GM10248 (cell line): ENCODE measurements around the gene WIPF3.

Experiments used
- CTCF ChIA-PET: fragments of 300-600 bp; sonication (Branson Sonifier 250); formaldehyde crosslinking; extraction: SDS; loops from one replicate; lab custom pipeline; 2021; ENCODE audit warnings: antibody characterized with exemption; lab: Yijun Ruan, JAX
- POLR2A ChIA-PET: fragments of 350-650 bp; sonication (Branson Sonifier 250); formaldehyde crosslinking; extraction: SDS; loops from one replicate; lab custom pipeline; 2020; ENCODE audit warnings: antibody characterized with exemption; lab: Yijun Ruan, JAX
- DNase-seq: peaks from one replicate; pipeline ENCODE4 v3.0.0; 2012; ENCODE audit errors: extremely low spot score
- CTCF ChIP-seq: IDR thresholded peaks from 2 replicates; pipeline ENCODE4 v1.5.1; 2012; ENCODE audit warnings: mild to moderate bottlenecking, low read depth; ENCODE audit errors: extremely low read depth, missing control alignments, control extremely low read depth

The WIPF3 gene

GRCh38 chr7:29779017-29779416 is 27.3 kb upstream of the WIPF3 start:
- POLR2A ChIA-PET: no interaction called here
- TF ChIP-seq CTCF: no peak
- CTCF ChIA-PET: interaction anchor here (1.6 kb wide), 1 partner anchor 14 kb away, joined by 4 read pairs; no protein-coding TSS in a partner anchor

GRCh38 chr7:29780346-29780745 is 26.0 kb upstream of the WIPF3 start:
- CTCF ChIA-PET: no interaction called here
- DNase-seq: no peak
- POLR2A ChIA-PET: no interaction called here
- no peak for TF ChIP-seq CTCF

More at GRCh38 chr7:29779017-29779416, 27.3 kb upstream of the WIPF3 start:
- DNase-seq: no peak

- TF ChIP-seq CTCF: no peak
- ChIA-PET POLR2A (no interaction called here), CTCF (no interaction called here)
- DNase-seq: no peak
These were observed 22.6 kb upstream of the WIPF3 start for GRCh38 chr7:29783671-29784070.

- DNase-seq: no peak
- TF ChIP-seq CTCF: no peak
- CTCF ChIA-PET: interaction anchor here (0.8 to 1.2 kb wide), 3 partner anchors 9 to 82 kb away, joined by 3 to 4 read pairs (median 3); no protein-coding TSS in a partner anchor
- POLR2A ChIA-PET: no interaction called here
These were observed 12.8 kb upstream of the WIPF3 start for GRCh38 chr7:29793507-29793906.

GRCh38 chr7:29794959-29795629 is 11.2 kb upstream of the WIPF3 start:
- TF ChIP-seq CTCF: no peak
- no peak for DNase-seq
- CTCF ChIA-PET: no interaction called here
- POLR2A ChIA-PET: no interaction called here

GRCh38 chr7:29795696-29796580 is 10.4 kb upstream of the WIPF3 start:
- no peak for TF ChIP-seq CTCF
- ChIA-PET CTCF (no interaction called here), POLR2A (no interaction called here)
- no peak for DNase-seq
